Fibroblast of the aortic adventitia (primary cell): ENCODE results near the gene BAIAP2L2. TPM values are rescaled to one million over a fixed set of nuclear protein-coding genes. Genes with fewer than 3 reads are reported as not detected.
"Not testable (repeated sequence)": the region's sequence is repeated elsewhere in the genome, so short reads cannot be mapped to it uniquely, and the experiment has no call there.

Source experiments
- DNase-seq: peaks from one replicate; pipeline ENCODE4 v3.0.0-alpha.2; 2010; ENCODE audit warnings: low read depth
- H3K4me3 ChIP-seq: 2 replicates; pipeline ENCODE4 v1.5.1; 2011; ENCODE audit warnings: low read depth, mild to moderate bottlenecking, control low read depth, low read length, moderate library complexity
- CTCF ChIP-seq: IDR thresholded peaks from 2 replicates; pipeline ENCODE4 v1.5.1; 2011; ENCODE audit warnings: mild to moderate bottlenecking, low read length, control low read depth, inconsistent platforms; ENCODE audit not compliant: insufficient read depth
- total RNA-seq: library from RNA; depleted of rRNA; stranded (reverse); fragments of >200 nt; gene quantifications from 2 replicates; pipeline ENCODE4 v1.2.3, GENCODE V29; 2012; ENCODE audit warnings: low replicate concordance

The BAIAP2L2 gene
- total RNA-seq: 3.2 and 6.0 TPM in 2 replicates

GRCh38 chr22:38110008-38110862 lies at the start of gene BAIAP2L2:
Gene BAIAP2L2, minus strand, starts transcription at chr22:38110684. Its CDS starts 159 bp downstream, at chr22:38110525.
- DNase-seq: no peak
- no peak for TF ChIP-seq CTCF
- H3K4me3 ChIP-seq: no peak within 1 kb of the TSS

- H3K4me3 ChIP-seq: no peak overlapping the region
- no peak for DNase-seq
- TF ChIP-seq CTCF: no peak
These were observed 45.2 kb upstream of the BAIAP2L2 start for GRCh38 chr22:38155703-38156102.

- DNase-seq, H3K4me3 ChIP-seq: not testable (repeated sequence)
These were observed 44.1 kb upstream of the BAIAP2L2 start for GRCh38 chr22:38154563-38154915.

GRCh38 chr22:38153821-38154562 lies 43.5 kb upstream of the BAIAP2L2 start:
- no peak for DNase-seq
- no peak for TF ChIP-seq CTCF
- H3K4me3 ChIP-seq: no peak overlapping the region

GRCh38 chr22:38151126-38151500 lies 40.6 kb upstream of the BAIAP2L2 start:
- DNase-seq: no peak
- no peak overlapping the region for H3K4me3 ChIP-seq
- no peak for TF ChIP-seq CTCF

GRCh38 chr22:38148245-38148644 lies 37.8 kb upstream of the BAIAP2L2 start:
- no peak for TF ChIP-seq CTCF
- peak; percentile 39 for DNase-seq
- H3K4me3 ChIP-seq: no peak overlapping the region

GRCh38 chr22:38146166-38146565 lies 35.7 kb upstream of the BAIAP2L2 start:
- not testable (repeated sequence) for DNase-seq

More at GRCh38 chr22:38146166-38146565, 35.7 kb upstream of the BAIAP2L2 start:
- H3K4me3 ChIP-seq: not testable (repeated sequence)
